IPS-18c (cell line): Measurements from ENCODE around the gene NXT2.
"Not testable (repeated sequence)": the region's sequence is repeated elsewhere in the genome, so short reads cannot be mapped to it uniquely, and the experiment has no call there.

ENCODE experiments used
- H3K4me3 ChIP-seq: 2 replicates; pipeline ENCODE4 v1.7.0; 2013; ENCODE audit warnings: low read depth, mild to moderate bottlenecking, low read length, moderate library complexity; ENCODE audit not compliant: insufficient read depth
- H3K9me3 ChIP-seq: one replicate; pipeline ENCODE4 v1.6.1; 2013; ENCODE audit warnings: mild to moderate bottlenecking, low read length, moderate library complexity; ENCODE audit not compliant: control insufficient read depth, insufficient read depth

NXT2 gene

GRCh38 chrX:109536439-109537323 is at the start of gene NXT2:
TSS of gene NXT2 (plus strand) at chrX:109536844. CDS start at chrX:109537007, 163 bp downstream.
- H3K9me3 ChIP-seq: no peaks in the 10 kb centered on the region
- peak within 1 kb of the TSS; percentile 98 for H3K4me3 ChIP-seq

GRCh38 chrX:109487640-109488039 is 49.0 kb upstream of the NXT2 start:
- no peaks in the 10 kb centered on the region for H3K9me3 ChIP-seq
- H3K4me3 ChIP-seq: no peak overlapping the region

GRCh38 chrX:109489174-109489573 is 47.5 kb upstream of the NXT2 start:
- Histone ChIP-seq H3K4me3 (no peak overlapping the region), H3K9me3 (no peaks in the 10 kb centered on the region)

- H3K9me3 ChIP-seq: no peaks in the 10 kb centered on the region
- H3K4me3 ChIP-seq: no peak overlapping the region
Observed at GRCh38 chrX:109498434-109498833, 38.2 kb upstream of the NXT2 start.

- H3K9me3 ChIP-seq: no peaks in the 10 kb centered on the region
- H3K4me3 ChIP-seq: no peak overlapping the region
Observed at GRCh38 chrX:109501176-109501575, 35.5 kb upstream of the NXT2 start.

GRCh38 chrX:109508915-109509314 is 27.7 kb upstream of the NXT2 start:
- Histone ChIP-seq H3K9me3 (no peaks in the 10 kb centered on the region), H3K4me3 (no peak overlapping the region)

GRCh38 chrX:109511113-109511512 is 25.5 kb upstream of the NXT2 start:
- H3K9me3 ChIP-seq: no peaks in the 10 kb centered on the region
- H3K4me3 ChIP-seq: no peak overlapping the region

- Histone ChIP-seq H3K9me3 (no peaks in the 10 kb centered on the region), H3K4me3 (no peak overlapping the region)
Observed at GRCh38 chrX:109519001-109519400, 17.6 kb upstream of the NXT2 start.

- no peaks in the 10 kb centered on the region for H3K9me3 ChIP-seq
- H3K4me3 ChIP-seq: no peak overlapping the region
Observed at GRCh38 chrX:109533005-109533404, 3.6 kb upstream of the NXT2 start.

- Histone ChIP-seq H3K9me3 (no peaks in the 10 kb centered on the region), H3K4me3 (no peak overlapping the region)
Observed at GRCh38 chrX:109533631-109534030, 3.0 kb upstream of the NXT2 start.

- H3K9me3 ChIP-seq: no peaks in the 10 kb centered on the region
Observed at GRCh38 chrX:109534933-109535332, 1.7 kb upstream of the NXT2 start.

GRCh38 chrX:109535578-109535977 is 1.1 kb upstream of the NXT2 start:
- H3K9me3 ChIP-seq: no peaks in the 10 kb centered on the region

More at GRCh38 chrX:109534933-109535332, 1.7 kb upstream of the NXT2 start:
- no peak overlapping the region for H3K4me3 ChIP-seq

GRCh38 chrX:109537324-109537665 is 651 bp downstream of the NXT2 start:
- Histone ChIP-seq H3K4me3 (peak overlapping the region; percentile 98), H3K9me3 (no peaks in the 10 kb centered on the region)

More at GRCh38 chrX:109535578-109535977, 1.1 kb upstream of the NXT2 start:
- H3K4me3 ChIP-seq: no peak overlapping the region

GRCh38 chrX:109539007-109539406 is 2.4 kb downstream of the NXT2 start:
- H3K9me3 ChIP-seq: not testable (repeated sequence)

GRCh38 chrX:109553862-109554261 is 17.2 kb downstream of the NXT2 start:
- H3K4me3 ChIP-seq: no peak overlapping the region
- peaks cover 2% of the 10 kb centered on the region for H3K9me3 ChIP-seq

More at GRCh38 chrX:109539007-109539406, 2.4 kb downstream of the NXT2 start:
- not testable (repeated sequence) for H3K4me3 ChIP-seq

GRCh38 chrX:109576083-109576482 is 39.4 kb downstream of the NXT2 start:
- H3K9me3 ChIP-seq, H3K4me3 ChIP-seq: not testable (repeated sequence)

GRCh38 chrX:109577055-109577454 is 40.4 kb downstream of the NXT2 start:
- Histone ChIP-seq H3K4me3 (no peak overlapping the region), H3K9me3 (no peaks in the 10 kb centered on the region)

- Histone ChIP-seq H3K4me3 (no peak overlapping the region), H3K9me3 (no peaks in the 10 kb centered on the region)
Observed at GRCh38 chrX:109578916-109579315, 42.3 kb downstream of the NXT2 start.

- Histone ChIP-seq H3K9me3 (no peaks in the 10 kb centered on the region), H3K4me3 (no peak overlapping the region)
Observed at GRCh38 chrX:109585488-109585887, 48.8 kb downstream of the NXT2 start.
